EL (cell line): ENCODE measurements around the gene MRPS22.

Source experiments
- DNase-seq: peaks from one replicate; pipeline ENCODE4 v3.0.0-alpha.2; 2016

Gene MRPS22

GRCh38 chr3:139343895-139344856 lies at the start of gene MRPS22:
Gene MRPS22, plus strand, starts transcription at chr3:139344020. Its CDS starts 7 bp downstream, at chr3:139344027.
- DNase-seq, result peak; percentile 89

- DNase-seq, result no peak
Observed at GRCh38 chr3:139295040-139295439, 48.8 kb upstream of the MRPS22 start.

- no peak for DNase-seq
Observed at GRCh38 chr3:139296141-139296718, 47.6 kb upstream of the MRPS22 start.

- no peak for DNase-seq
Observed at GRCh38 chr3:139297588-139298311, 46.1 kb upstream of the MRPS22 start.

GRCh38 chr3:139299261-139300132 lies 44.3 kb upstream of the MRPS22 start:
- peak; percentile 91 for DNase-seq

- DNase-seq, result no peak
Observed at GRCh38 chr3:139300416-139300815, 43.4 kb upstream of the MRPS22 start.

GRCh38 chr3:139301183-139301582 lies 42.6 kb upstream of the MRPS22 start:
- peak; percentile 59 for DNase-seq

- DNase-seq, result no peak
Observed at GRCh38 chr3:139301654-139302053, 42.2 kb upstream of the MRPS22 start.

- peak; percentile 100 for DNase-seq
Observed at GRCh38 chr3:139302084-139302800, 41.6 kb upstream of the MRPS22 start.

GRCh38 chr3:139302801-139303113 lies 41.1 kb upstream of the MRPS22 start:
- no peak for DNase-seq

GRCh38 chr3:139303216-139303615 lies 40.6 kb upstream of the MRPS22 start:
- DNase-seq, result no peak

GRCh38 chr3:139304383-139304782 lies 39.4 kb upstream of the MRPS22 start:
- DNase-seq, result no peak

- DNase-seq, result no peak
Observed at GRCh38 chr3:139306078-139306477, 37.7 kb upstream of the MRPS22 start.

- no peak for DNase-seq
Observed at GRCh38 chr3:139307072-139307491, 36.7 kb upstream of the MRPS22 start.

- no peak for DNase-seq
Observed at GRCh38 chr3:139307601-139308555, 35.9 kb upstream of the MRPS22 start.

GRCh38 chr3:139308560-139308959 lies 35.3 kb upstream of the MRPS22 start:
- peak; percentile 49 for DNase-seq

GRCh38 chr3:139309061-139309591 lies 34.7 kb upstream of the MRPS22 start:
- DNase-seq, result peak; percentile 28

GRCh38 chr3:139309880-139310279 lies 33.9 kb upstream of the MRPS22 start:
- DNase-seq, result peak; percentile 84

GRCh38 chr3:139310474-139310933 lies 33.3 kb upstream of the MRPS22 start:
- peak; percentile 93 for DNase-seq

GRCh38 chr3:139311557-139311956 lies 32.3 kb upstream of the MRPS22 start:
- no peak for DNase-seq
